Measurements from ENCODE around the gene RIPOR1.
A peak's percentile ranks its signal among the peaks of the same experiment; 100 is the strongest.

- TF ChIP-seq CTCF (conservative IDR thresholded peaks at IDR 0.05; ENCODE audit: low read length) (peak; percentile 90), EZH2phosphoT487 (IDR thresholded peaks at IDR 0.05; ENCODE audit: borderline replicate concordance) (no peak)
These were observed 7.4 kb upstream of the RIPOR1 start for GRCh38 chr16:67521095-67521804.
